HG03469 (cell line): Measurements from ENCODE around the gene PCDH17.

ENCODE experiments used
- ATAC-seq: cut with Tn5 transposase; IDR thresholded peaks from one replicate; pipeline ENCODE4 v1.9.1; 2021; ENCODE audit warnings: mild to moderate bottlenecking, moderate library complexity, moderate number of reproducible peaks; ENCODE audit not compliant: unreplicated experiment

Gene PCDH17, protein sequence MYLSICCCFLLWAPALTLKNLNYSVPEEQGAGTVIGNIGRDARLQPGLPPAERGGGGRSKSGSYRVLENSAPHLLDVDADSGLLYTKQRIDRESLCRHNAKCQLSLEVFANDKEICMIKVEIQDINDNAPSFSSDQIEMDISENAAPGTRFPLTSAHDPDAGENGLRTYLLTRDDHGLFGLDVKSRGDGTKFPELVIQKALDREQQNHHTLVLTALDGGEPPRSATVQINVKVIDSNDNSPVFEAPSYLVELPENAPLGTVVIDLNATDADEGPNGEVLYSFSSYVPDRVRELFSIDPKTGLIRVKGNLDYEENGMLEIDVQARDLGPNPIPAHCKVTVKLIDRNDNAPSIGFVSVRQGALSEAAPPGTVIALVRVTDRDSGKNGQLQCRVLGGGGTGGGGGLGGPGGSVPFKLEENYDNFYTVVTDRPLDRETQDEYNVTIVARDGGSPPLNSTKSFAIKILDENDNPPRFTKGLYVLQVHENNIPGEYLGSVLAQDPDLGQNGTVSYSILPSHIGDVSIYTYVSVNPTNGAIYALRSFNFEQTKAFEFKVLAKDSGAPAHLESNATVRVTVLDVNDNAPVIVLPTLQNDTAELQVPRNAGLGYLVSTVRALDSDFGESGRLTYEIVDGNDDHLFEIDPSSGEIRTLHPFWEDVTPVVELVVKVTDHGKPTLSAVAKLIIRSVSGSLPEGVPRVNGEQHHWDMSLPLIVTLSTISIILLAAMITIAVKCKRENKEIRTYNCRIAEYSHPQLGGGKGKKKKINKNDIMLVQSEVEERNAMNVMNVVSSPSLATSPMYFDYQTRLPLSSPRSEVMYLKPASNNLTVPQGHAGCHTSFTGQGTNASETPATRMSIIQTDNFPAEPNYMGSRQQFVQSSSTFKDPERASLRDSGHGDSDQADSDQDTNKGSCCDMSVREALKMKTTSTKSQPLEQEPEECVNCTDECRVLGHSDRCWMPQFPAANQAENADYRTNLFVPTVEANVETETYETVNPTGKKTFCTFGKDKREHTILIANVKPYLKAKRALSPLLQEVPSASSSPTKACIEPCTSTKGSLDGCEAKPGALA (N-terminal part only)

DNA sequence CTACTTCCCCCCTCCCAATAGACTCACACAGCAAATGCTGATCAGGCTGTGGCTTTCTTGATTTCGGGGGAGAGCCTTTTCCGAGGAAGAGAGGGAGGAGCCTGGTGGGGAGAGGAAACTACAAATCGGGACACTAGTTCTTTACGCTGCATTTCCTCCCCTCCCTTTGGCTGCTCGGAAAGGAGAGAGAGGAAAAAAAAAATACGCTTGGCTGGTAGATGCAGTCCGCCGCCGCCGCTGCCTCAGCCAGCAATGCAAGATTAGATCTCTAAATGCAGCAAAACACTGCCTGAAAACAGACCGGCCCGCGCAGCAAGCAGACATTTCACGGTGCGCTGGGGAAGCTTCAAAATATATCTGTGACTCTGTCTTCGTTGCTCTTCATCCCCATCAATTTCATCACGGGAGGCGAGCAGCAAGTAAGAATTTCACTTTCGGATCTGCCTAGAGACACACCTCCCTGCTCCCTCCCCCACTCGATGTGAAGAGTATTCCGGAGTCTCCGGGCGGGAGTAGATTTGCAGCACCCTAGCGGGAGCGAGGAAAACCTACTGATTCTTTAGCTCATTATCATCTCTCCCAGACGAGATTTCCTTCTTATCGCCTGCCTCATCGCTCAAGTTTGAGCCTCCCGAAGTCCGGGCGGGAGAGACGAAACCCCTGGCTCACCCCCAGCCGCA is at the start of gene PCDH17:
Gene PCDH17 (plus strand): TSS at position 149 of the 680 bp plus-strand sequence. CDS start 803 bp downstream, outside the sequence.
- no peak for ATAC-seq

DNA sequence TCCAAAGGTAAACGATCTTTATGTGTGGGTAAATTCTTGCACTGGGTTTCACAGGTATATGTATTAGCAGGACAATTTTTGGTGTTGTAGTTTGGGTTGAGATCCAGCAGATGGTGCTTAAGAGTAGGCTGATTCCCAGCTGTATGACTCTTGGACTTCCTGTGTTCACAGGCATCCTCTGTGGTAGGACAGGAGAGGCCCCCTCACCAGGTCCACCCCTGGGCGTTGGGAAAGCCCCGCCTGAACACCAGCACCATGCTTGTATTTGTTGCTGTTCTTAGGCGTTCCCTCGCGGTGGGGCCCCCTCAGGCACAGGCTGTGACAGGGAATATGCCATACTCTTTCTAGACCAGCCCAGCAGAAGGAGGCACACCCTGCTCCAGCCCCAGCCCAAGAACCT is 49.5 kb upstream of the PCDH17 start:
- no peak for ATAC-seq

DNA sequence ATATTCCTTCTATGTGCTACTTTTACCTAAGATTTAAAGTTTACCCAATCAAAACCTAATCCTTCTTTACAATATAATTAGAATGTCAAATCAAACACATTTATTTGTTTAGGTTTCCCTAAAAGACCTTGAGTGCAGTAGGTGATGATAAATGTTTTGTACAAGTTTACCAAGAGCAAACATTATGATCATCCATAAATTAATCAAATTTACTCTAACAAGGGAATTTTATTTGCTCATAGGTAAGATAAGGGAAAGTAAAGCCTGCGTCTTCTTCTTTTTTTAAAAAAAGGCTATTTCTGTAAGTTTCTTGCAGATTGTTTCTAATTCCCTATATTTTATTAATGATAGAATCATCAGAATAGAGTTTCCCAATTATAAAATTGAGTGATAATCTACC is 48.0 kb upstream of the PCDH17 start:
- ATAC-seq: no peak

DNA sequence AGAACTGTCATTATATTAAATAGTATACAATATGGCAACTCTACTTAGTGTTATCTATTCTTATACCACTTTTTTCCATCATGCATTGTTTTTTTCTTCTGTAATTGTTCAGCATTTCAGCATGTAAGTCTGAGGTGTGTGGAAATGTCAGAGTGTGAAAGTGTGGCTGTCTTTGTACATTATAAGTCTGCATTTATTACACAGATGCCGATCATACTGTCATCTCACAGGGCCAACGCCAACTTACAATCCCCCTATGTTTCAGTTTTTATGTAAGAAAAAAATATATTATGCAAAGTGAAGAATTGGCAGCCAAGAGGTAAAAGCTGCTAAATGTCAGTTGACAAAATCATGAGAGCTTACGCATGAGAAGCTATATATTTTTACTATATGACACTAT is 42.9 kb upstream of the PCDH17 start:
- no peak for ATAC-seq

DNA sequence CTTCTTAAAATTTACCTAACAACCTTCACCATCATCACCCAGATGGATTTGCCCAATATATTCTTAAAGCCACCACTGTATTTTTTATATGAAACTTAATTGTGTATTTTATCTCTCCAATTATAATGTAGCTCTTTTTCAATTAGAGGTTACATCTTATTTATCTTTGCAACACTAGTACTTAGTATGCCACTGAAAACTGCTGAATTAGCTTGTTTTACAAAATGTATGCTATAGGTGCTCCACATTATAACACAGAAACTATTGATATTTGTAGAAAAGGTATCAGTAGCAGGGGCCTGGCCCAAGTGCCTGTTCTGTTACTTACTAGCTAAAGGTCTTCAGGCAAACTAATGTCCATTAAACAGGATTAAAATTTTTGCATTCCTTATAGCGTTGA is 35.8 kb upstream of the PCDH17 start:
- ATAC-seq: no peak

DNA sequence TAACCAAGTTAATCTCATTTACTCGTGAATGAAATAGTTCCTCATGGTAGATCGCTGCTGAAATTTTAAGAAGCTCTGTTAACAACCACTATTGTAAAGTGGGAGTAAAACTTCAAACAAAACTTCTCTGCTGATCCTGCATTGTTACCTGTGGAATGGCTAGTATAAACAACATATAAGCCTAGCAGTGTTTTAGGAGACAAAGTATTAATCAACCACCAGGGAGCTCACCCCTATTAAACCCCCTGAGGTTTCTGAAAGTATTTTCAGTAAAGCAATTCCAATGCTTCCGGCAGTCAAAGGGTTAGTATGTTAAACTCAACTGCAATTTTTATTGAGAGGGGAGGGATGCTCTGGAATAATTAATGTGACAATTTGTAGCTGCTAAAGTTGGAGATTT is 30.0 kb upstream of the PCDH17 start:
- ATAC-seq: no peak

DNA sequence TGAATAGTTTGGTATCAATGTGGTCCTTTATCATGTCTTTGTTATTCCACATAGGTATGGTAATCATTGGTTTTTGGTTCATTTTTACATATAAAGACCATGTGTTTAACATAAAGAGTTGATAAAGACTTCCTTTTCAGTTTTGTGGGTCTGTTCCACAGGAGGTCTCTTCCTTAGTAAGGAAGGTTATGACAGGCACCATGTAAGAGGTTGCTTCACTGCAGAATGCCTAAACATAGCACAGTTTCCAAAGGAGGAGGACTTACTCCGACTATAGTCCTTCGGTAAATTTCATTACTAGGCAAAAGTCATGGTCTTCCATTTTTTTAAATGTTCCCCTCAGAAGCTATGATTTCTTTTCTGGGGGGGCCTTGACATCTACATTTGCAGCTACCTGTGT is 27.1 kb upstream of the PCDH17 start:
- no peak for ATAC-seq

DNA sequence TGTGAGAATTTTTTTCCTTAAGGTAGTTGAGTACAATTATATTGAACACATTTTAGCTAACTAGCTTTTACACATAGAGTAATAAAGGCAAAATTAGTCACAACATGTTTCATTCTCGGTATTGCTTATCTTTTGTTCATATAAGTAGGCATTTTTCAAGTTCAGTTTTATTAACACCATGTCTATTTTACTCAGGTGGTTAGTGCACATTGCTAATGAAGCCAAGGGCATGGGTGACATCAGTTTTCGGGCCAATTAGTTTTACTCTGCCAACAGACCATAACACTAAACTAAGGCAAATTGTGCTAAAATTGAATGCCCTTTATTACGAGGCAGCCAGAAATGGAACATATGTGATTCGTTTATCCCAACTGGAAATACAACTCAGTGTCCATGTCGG is 19.6 kb upstream of the PCDH17 start:
- ATAC-seq: no peak

DNA sequence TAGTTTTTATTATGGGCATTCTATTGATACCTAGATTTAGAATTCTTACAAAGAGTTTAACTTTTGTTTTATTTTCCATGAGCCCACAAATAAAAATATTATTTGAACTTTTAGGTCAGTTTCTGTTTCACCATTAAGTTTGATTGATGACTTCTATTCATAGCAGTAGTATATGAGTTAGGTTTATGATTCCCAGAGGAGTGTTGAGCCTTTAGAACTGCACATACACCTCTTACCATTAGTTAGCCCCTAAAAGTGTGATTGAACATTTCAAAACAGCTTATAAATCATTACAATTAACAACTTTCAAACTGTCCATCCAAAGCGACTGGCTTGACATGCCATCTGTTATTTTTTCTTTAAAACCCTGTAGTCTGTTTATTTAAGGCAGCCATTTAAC is 19.0 kb upstream of the PCDH17 start:
- ATAC-seq: no peak

DNA sequence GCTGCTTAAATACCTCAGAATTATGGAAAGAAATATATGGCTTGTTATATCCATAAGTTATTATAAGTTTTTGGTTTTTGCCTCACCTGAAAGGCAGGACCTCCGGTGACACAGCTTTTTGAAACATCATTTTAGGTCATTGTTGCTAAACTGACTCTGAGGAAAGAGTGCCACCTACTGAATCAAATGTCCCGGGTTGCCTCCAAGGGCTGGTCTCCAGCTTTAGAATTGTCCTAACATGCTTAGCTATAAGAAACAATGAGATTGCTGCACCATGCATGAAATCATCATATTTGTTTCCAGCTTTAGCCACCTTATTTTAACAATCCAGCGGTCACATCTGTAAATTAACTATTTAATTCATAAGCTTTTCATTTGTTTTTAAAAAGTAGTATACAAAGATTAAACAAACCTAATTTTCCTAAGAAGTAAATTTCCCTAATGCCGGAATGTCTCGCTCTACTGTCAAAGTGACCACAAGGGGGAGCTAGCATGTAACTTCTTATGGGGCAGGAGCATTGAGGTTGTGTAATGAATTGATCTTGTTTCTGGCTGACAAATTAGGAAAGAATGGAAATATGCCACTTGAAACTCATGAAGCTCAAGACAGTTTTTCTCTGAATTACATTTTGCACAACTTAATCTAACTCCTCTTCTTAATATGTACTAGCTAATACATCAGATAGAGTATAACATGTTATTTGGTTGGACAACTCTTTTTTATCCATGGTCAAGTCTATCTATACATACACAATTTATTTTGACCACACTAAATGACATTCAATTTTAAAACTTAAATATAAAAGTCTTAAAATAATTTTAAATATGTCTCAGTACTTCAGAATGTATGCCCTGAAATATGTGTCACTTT is 6.7 kb upstream of the PCDH17 start:
- no peak for ATAC-seq

DNA sequence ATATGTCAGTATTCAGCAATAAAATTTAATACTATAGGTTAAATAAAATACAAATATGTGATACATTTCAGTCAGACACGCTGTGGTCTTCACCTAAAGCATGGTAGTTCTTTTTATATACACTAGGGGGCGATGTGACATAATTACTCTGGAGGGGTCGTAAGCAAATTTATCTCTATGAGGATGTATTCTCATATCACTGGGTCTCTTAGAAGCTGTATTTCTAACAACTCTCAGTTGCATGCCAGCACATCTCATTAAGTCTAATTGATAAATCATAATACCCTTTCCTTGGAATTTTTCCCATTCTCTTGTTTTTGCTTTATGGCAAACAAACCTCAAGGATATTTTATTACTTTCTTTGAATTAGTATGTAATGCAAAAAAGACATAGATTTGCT is 3.9 kb upstream of the PCDH17 start:
- no peak for ATAC-seq

DNA sequence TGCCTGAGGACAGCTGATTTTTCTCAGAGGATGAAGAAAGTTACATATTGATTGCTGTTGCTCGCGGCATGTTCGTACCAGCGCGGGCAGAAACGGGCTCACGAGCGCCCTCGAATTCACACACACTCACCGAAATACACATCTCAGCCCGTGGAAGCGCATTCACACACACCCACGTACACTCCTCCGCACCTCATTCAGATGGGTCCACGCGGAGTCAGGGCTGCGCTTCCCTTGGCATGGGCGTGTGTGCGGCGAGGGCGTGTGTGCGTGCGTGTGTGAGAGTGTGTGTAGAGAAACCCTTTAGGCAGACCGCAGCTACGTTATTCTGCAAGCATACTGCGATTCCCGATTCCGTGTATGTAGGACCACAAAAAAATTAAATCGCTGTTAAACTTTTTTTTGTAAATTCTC is 2.1 kb upstream of the PCDH17 start:
- ATAC-seq: no peak

DNA sequence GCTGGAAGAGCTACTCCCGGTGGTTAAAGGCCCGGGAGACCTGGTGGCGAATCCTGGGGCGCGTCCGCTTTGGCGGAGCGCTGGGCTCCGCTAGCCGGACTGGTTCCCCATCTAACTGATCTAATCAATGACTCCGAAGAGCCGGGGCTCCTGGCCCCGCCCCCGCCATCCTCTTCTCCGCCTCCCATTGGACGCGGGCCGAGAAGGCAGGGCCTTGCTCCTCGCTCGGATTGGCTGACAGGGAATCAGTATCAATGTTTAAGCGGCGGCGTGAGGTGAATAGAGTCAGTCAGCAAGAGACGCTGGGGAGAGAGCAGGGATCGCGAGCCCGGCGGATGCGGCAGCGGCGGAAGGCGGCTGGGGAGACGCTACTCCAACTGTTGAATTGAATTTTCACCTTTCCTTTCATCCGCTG is 1.7 kb upstream of the PCDH17 start:
- no peak for ATAC-seq

DNA sequence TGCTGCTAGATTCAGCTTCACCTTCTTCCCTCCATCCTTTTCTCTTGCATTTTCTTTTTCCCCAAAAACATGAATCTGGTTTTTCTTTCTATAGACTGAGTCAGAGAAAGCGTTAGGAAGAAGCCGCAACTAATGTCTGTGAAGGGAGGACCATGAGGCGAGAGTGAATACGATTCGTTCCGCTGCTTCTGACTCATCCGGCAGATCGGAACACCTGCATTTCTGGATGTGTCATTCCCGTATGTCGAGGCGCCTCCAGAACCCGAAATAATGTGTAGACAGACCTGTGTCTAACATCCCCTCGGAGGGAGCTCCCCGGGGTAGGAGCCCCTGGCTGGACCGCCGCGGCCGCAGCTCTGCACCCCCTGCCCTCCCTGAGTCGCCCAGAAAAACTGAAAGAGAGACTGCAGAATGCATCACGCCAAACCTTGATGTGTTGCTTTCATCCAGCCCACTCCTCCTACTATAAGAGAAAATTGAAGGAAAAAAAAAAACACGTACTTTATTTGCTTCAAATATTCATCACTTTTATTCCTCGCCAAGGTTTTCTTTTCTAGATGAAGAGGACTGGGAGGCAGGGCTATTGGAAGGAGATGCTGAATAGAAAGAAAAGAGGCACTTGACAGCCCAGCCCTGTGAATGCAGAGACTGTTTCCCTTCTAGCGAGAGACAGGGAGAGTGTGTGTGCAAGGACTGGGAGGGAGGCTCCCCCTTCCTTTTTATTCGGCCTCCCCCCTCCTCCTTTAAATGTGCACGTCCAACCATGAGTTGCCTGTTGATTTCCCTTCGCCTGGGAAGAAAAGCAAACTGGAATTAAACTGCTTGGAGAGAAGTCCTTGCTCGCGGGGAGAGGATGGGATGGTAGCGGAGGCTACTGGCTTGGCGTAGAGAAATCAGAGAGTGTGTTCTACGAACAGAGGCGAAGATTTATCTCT is 616 bp upstream of the PCDH17 start:
- ATAC-seq: no peak

DNA sequence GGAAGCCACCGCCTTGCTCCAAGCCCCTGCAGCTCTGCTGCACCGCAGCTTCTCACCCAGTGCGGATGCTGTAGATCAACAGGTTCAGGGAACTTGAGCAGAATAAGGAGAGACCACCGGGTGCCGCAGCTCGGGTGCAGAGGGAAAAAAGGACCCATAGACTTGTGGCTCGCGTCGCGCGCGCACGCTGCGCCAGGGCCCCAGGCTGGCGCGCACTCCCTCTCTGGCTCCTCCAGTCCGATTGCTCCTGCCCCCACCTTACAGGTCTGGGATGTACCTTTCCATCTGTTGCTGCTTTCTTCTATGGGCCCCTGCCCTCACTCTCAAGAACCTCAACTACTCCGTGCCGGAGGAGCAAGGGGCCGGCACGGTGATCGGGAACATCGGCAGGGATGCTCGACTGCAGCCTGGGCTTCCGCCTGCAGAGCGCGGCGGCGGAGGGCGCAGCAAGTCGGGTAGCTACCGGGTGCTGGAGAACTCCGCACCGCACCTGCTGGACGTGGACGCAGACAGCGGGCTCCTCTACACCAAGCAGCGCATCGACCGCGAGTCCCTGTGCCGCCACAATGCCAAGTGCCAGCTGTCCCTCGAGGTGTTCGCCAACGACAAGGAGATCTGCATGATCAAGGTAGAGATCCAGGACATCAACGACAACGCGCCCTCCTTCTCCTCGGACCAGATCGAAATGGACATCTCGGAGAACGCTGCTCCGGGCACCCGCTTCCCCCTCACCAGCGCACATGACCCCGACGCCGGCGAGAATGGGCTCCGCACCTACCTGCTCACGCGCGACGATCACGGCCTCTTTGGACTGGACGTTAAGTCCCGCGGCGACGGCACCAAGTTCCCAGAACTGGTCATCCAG is 964 bp downstream of the PCDH17 start:
- no peak for ATAC-seq

DNA sequence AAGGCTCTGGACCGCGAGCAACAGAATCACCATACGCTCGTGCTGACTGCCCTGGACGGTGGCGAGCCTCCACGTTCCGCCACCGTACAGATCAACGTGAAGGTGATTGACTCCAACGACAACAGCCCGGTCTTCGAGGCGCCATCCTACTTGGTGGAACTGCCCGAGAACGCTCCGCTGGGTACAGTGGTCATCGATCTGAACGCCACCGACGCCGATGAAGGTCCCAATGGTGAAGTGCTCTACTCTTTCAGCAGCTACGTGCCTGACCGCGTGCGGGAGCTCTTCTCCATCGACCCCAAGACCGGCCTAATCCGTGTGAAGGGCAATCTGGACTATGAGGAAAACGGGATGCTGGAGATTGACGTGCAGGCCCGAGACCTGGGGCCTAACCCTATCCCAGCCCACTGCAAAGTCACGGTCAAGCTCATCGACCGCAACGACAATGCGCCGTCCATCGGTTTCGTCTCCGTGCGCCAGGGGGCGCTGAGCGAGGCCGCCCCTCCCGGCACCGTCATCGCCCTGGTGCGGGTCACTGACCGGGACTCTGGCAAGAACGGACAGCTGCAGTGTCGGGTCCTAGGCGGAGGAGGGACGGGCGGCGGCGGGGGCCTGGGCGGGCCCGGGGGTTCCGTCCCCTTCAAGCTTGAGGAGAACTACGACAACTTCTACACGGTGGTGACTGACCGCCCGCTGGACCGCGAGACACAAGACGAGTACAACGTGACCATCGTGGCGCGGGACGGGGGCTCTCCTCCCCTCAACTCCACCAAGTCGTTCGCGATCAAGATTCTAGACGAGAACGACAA is 1.8 kb downstream of the PCDH17 start:
- no peak for ATAC-seq
